ENCODE measurements around the gene GAPDH.
"Not testable (repeated sequence)": the region's sequence is repeated elsewhere in the genome, so short reads cannot be mapped to it uniquely, and the experiment has no call there.

The GAPDH gene

GRCh38 chr12:6547987-6548386 lies 13.7 kb downstream of the GAPDH start:
- DNase-seq = no peak

GRCh38 chr12:6548556-6548955 lies 14.2 kb downstream of the GAPDH start:
- DNase-seq = no peak

- DNase-seq = no peak
Observed at GRCh38 chr12:6548966-6549683, 14.8 kb downstream of the GAPDH start.

- DNase-seq = no peak
Observed at GRCh38 chr12:6549684-6550151, 15.4 kb downstream of the GAPDH start.

GRCh38 chr12:6550294-6551062 lies 16.2 kb downstream of the GAPDH start:
- DNase-seq = no peak

GRCh38 chr12:6551063-6551461 lies 16.7 kb downstream of the GAPDH start:
- DNase-seq = no peak

- no peak for DNase-seq
Observed at GRCh38 chr12:6551496-6552139, 17.3 kb downstream of the GAPDH start.

- no peak for DNase-seq
Observed at GRCh38 chr12:6552140-6552551, 17.8 kb downstream of the GAPDH start.

- no peak for DNase-seq
Observed at GRCh38 chr12:6553051-6553868, 18.9 kb downstream of the GAPDH start.

- DNase-seq = peak; percentile 47
Observed at GRCh38 chr12:6554168-6555017, 20.1 kb downstream of the GAPDH start.

GRCh38 chr12:6555018-6555691 lies 20.8 kb downstream of the GAPDH start:
- no peak for DNase-seq

GRCh38 chr12:6556496-6556817 lies 22.1 kb downstream of the GAPDH start:
- DNase-seq = not testable (repeated sequence)

GRCh38 chr12:6556857-6557256 lies 22.5 kb downstream of the GAPDH start:
- no peak for DNase-seq

- not testable (repeated sequence) for DNase-seq
Observed at GRCh38 chr12:6558014-6558760, 23.9 kb downstream of the GAPDH start.

GRCh38 chr12:6559500-6559899 lies 25.2 kb downstream of the GAPDH start:
- no peak for DNase-seq

- no peak for DNase-seq
Observed at GRCh38 chr12:6560501-6561205, 26.3 kb downstream of the GAPDH start.

- DNase-seq = no peak
Observed at GRCh38 chr12:6562881-6563280, 28.6 kb downstream of the GAPDH start.

GRCh38 chr12:6563448-6564050 lies 29.2 kb downstream of the GAPDH start:
- DNase-seq = peak; percentile 47

- DNase-seq = no peak
Observed at GRCh38 chr12:6567112-6567670, 32.9 kb downstream of the GAPDH start.
